Smooth muscle cell (in vitro differentiated cells): ENCODE results near the gene OXLD1. TPM values are rescaled to one million over a fixed set of nuclear protein-coding genes. Genes with fewer than 3 reads are reported as not detected.

Source experiments
- DNase-seq: peaks from one replicate; lab custom pipeline; 2025; ENCODE audit not compliant: unreplicated experiment; lab: John Stamatoyannopoulos, UW
- H2AFZ ChIP-seq: fragments of 200-600 bp; sonication (generic); 2 replicates; pipeline ENCODE4 v1.6.0; 2016; ENCODE audit warnings: antibody characterized with exemption, low read depth, mild to moderate bottlenecking
- H3F3A ChIP-seq: fragments of 200-600 bp; sonication (generic); 2 replicates; pipeline ENCODE4 v1.6.0; 2017; ENCODE audit warnings: antibody characterized with exemption, low read depth
- H3K27ac ChIP-seq: fragments of 200-600 bp; sonication (generic); 2 replicates; pipeline ENCODE4 v1.5.1; 2016; ENCODE audit warnings: low read depth, mild to moderate bottlenecking
- H3K27me3 ChIP-seq: fragments of 200-600 bp; sonication (generic); 2 replicates; pipeline ENCODE4 v1.6.1; 2016; ENCODE audit warnings: low read depth, mild to moderate bottlenecking
- H3K36me3 ChIP-seq: fragments of 200-600 bp; sonication (generic); 2 replicates; pipeline ENCODE4 v1.5.1; 2016; ENCODE audit warnings: low read depth
- H3K4me1 ChIP-seq: fragments of 200-600 bp; sonication (generic); 2 replicates; pipeline ENCODE4 v1.5.1; 2016; ENCODE audit warnings: low read depth
- H3K4me2 ChIP-seq: fragments of 200-600 bp; sonication (generic); 2 replicates; pipeline ENCODE4 v1.6.0; 2016; ENCODE audit warnings: mild to moderate bottlenecking
- H3K4me3 ChIP-seq: fragments of 200-600 bp; sonication (generic); 2 replicates; pipeline ENCODE4 v1.5.1; 2016; ENCODE audit warnings: mild to moderate bottlenecking
- H3K79me2 ChIP-seq: fragments of 200-600 bp; sonication (generic); 2 replicates; pipeline ENCODE4 v1.6.0; 2016; ENCODE audit warnings: low read depth, mild to moderate bottlenecking
- H3K9ac ChIP-seq: fragments of 200-600 bp; sonication (generic); 2 replicates; pipeline ENCODE4 v1.6.0; 2016; ENCODE audit warnings: low read depth
- H3K9me3 ChIP-seq: fragments of 200-600 bp; sonication (generic); replicated peaks from 2 replicates; pipeline ENCODE4 v1.5.1; 2016; ENCODE audit warnings: low read depth
- H4K20me1 ChIP-seq: fragments of 200-600 bp; sonication (generic); 2 replicates; pipeline ENCODE4 v1.6.0; 2016; ENCODE audit warnings: low read depth
- WGBS: methylation state at CpG from one replicate; pipeline ENCODE4 v1.1.7; 2016; ENCODE audit warnings: low lambda C conversion rate; 5-methylcytosine and 5-hydroxymethylcytosine counted together
- polyA plus RNA-seq: library from polyadenylated mRNA; unstranded; fragments of >200 nt; fragmentation: Nextera tagmentation; extraction: Ambion mirVana; gene quantifications from 2 replicates; pipeline ENCODE4 v1.2.1, GENCODE V29; 2016
- total RNA-seq: library from RNA; depleted of rRNA; stranded (reverse); fragments of >200 nt; gene quantifications from 2 replicates; pipeline ENCODE4 v1.2.3, GENCODE V29; 2014
- TF ChIP-seq, protein P1 (sequence below): fragments of 200-600 bp; sonication (generic); IDR thresholded peaks from 2 replicates; pipeline ENCODE4 v1.5.1; 2017; ENCODE audit warnings: borderline replicate concordance, mild to moderate bottlenecking, antibody characterized with exemption; ENCODE audit not compliant: insufficient read depth, poor library complexity, severe bottlenecking

Gene OXLD1
- total RNA-seq (13.0 and 26.6 TPM in 2 replicates), polyA plus RNA-seq (32.1 and 32.3 TPM in 2 replicates)

DNA sequence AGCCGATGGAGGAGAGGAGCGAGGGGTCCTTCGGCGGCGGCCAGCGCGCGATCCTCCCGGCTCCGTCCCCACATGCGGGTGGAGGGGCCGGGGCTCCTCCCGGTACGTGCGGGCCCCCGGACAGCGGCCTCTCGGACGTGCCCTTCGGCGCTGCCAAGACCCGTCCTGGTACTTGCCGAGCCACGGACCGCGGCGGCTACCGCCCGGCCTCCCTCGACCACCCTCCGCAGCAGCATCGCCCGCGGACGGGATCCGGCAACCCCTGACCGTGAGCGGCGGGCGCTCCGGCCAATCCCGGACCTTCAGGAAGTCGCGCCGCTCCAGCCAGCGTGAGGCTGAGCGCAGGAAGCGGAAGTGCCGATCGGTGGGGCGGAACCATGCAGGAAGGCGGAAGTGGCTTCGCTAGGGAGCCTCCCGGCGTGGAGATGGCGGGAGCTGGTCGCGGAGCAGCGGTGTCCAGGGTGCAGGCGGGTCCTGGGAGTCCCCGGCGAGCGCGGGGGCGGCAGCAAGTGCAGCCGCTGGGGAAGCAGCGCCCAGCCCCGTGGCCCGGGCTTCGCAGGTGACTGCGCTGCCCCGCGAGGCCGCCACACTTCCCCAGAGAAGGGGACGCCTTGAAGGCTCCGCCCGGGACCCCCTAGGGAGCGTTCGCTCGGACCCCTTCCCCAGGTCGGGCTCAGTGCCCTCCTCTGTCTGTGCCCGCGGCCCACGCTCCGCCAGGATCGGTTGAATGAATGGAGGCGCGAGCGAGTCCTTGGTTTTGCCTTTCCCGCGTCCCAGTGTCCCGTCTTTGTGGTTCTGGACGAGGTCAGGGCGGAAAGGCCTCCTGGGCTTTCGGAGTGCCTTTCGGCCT is at the start of gene OXLD1, which contains the start of gene CCDC137:
TSS of gene OXLD1 (minus strand) at position 264 of the 850 bp plus-strand sequence. CDS start at position 236, 28 bp downstream.
TSS of gene CCDC137 (plus strand) at position 396 of the 850 bp plus-strand sequence. CDS start at position 426, 30 bp downstream.
- Histone ChIP-seq H2AFZ (peak within 1 kb of the TSS; percentile 82), H3K79me2 (peaks cover 27% of the 10 kb centered on the region), H3K9me3 (no peaks in the 10 kb centered on the region), H3F3A (no peaks in the 10 kb centered on the region), H4K20me1 (no peaks in the 10 kb centered on the region), H3K4me1 (peaks cover 8% of the 10 kb centered on the region), H3K4me3 (peak within 1 kb of the TSS; percentile 83), H3K4me2 (peak within 1 kb of the TSS; percentile 99), H3K9ac (peak within 1 kb of the TSS; percentile 82), H3K27ac (peak within 1 kb of the TSS; percentile 69), H3K27me3 (no peaks in the 10 kb centered on the region), H3K36me3 (no peaks in the 10 kb centered on the region)
- TF ChIP-seq, protein P1, sequence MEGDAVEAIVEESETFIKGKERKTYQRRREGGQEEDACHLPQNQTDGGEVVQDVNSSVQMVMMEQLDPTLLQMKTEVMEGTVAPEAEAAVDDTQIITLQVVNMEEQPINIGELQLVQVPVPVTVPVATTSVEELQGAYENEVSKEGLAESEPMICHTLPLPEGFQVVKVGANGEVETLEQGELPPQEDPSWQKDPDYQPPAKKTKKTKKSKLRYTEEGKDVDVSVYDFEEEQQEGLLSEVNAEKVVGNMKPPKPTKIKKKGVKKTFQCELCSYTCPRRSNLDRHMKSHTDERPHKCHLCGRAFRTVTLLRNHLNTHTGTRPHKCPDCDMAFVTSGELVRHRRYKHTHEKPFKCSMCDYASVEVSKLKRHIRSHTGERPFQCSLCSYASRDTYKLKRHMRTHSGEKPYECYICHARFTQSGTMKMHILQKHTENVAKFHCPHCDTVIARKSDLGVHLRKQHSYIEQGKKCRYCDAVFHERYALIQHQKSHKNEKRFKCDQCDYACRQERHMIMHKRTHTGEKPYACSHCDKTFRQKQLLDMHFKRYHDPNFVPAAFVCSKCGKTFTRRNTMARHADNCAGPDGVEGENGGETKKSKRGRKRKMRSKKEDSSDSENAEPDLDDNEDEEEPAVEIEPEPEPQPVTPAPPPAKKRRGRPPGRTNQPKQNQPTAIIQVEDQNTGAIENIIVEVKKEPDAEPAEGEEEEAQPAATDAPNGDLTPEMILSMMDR: no peak
- 1% methylated on average over 94 of the region's 96 CpGs for WGBS
- peak; percentile 74 for DNase-seq

DNA sequence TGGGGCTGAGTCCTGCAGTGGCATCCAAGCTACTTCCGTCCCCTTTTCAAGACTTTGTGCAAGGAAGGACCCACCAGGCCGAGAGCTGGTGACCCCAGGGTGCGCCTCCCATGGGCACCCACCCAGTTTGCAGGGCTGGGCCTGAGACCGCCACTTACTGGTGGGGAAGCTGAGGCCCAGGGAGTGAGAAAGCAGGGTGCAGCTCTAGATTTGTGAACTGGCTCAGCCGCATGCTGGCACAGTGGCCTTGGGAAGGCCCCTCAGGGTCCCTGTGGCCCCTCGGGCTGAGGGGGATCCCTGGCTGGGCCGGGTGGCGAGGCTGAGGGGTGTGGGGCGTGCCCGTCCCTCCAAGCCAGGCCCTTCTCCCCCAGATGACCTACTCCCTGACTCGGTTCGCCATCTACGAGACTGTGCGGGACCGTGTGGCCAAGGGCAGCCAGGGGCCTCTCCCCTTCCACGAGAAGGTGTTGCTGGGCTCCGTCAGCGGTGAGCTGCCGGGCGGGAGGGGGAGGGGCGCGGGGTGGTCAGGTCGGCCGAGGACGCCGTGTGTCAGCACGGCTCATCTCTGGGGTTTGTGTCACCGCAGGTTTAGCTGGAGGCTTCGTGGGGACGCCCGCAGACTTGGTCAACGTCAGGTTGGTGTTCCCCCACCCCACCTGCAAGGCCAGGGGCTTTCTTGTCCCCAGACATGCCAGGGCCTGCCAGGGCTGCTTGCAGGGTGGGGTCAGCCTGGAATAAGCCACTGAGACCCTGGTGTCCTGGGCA is 48.9 kb upstream of the OXLD1 start:
- no peak for DNase-seq
- Histone ChIP-seq H3F3A (peaks cover 5% of the 10 kb centered on the region), H3K4me2 (no peak overlapping the region), H3K79me2 (no peaks in the 10 kb centered on the region), H3K4me1 (peaks cover 23% of the 10 kb centered on the region), H3K27ac (no peak overlapping the region), H3K4me3 (no peak overlapping the region), H3K9ac (no peak overlapping the region), H4K20me1 (no peaks in the 10 kb centered on the region), H2AFZ (no peak overlapping the region), H3K36me3 (no peaks in the 10 kb centered on the region), H3K27me3 (no peaks in the 10 kb centered on the region), H3K9me3 (no peaks in the 10 kb centered on the region)
- WGBS: 93% methylated on average over 24 of the region's 32 CpGs
- TF ChIP-seq, protein P1: no peak

DNA sequence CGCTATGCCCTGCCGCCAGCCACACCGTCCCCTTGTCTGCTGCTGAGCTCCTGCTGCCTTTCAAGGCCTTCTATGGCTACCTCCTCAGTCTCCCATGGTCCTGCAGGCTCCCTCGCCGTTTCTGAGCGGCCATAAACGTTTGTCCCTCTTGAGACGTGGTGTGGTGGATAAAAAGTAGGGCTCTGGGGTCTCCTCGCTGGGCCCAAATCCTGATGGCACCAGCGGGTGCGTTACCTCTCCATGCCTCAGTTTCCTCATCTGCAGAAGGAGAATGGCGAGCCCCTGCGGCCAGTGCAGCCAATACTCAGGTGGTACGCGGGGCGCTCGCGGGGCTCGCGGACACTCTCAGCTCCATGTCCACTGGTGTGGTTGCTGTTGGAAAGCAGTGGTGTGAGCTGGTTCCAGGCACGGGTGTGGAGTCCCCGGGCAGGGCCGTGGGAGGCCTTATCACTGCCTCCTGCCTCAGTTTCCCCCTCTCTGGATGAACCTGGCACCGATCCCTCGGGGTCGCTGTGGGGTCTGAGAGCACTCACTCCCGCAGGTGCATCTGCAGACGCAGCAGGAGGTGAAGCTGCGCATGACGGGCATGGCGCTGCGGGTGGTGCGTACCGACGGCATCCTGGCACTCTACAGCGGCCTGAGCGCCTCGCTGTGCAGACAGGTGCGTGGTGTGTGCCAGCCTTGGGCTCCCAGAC is 48.2 kb upstream of the OXLD1 start:
- Histone ChIP-seq H3K4me1 (peaks cover 27% of the 10 kb centered on the region), H4K20me1 (no peaks in the 10 kb centered on the region), H3K4me2 (no peak overlapping the region), H3K36me3 (no peaks in the 10 kb centered on the region), H3K79me2 (no peaks in the 10 kb centered on the region), H3K27me3 (no peaks in the 10 kb centered on the region), H3K9me3 (no peaks in the 10 kb centered on the region), H3F3A (peaks cover 5% of the 10 kb centered on the region), H3K4me3 (no peak overlapping the region), H3K9ac (no peak overlapping the region), H3K27ac (no peak overlapping the region), H2AFZ (no peak overlapping the region)
- TF ChIP-seq, protein P1: no peak
- DNase-seq: no peak
- WGBS: 99% methylated on average over 39 of the region's 39 CpGs
